IMR-90 (cell line): ENCODE data around the gene LEKR1. TPM values are rescaled to one million over a fixed set of nuclear protein-coding genes. Genes with fewer than 3 reads are reported as not detected.
A peak's percentile ranks its signal among the peaks of the same experiment; 100 is the strongest.
"Not testable (repeated sequence)": the region's sequence is repeated elsewhere in the genome, so short reads cannot be mapped to it uniquely, and the experiment has no call there.

Experiments
- ATAC-seq: fragments of 200-7000 bp; cut with Tn5 transposase; 2 replicates; pipeline ENCODE4 v1.9.1; 2020; ENCODE audit warnings: low read depth, mild to moderate bottlenecking, moderate library complexity
- BruUV-seq: library from RNA; stranded (reverse); fragments of 400-500 nt; replicated peaks from 2 replicates; lab custom pipeline; 2021; lab: Mats Ljungman, UMichigan
- CTCF ChIA-PET: fragments of 300-600 bp; formaldehyde crosslinking; extraction: SDS; loops from one replicate; lab custom pipeline; 2021; ENCODE audit warnings: antibody characterized with exemption; lab: Yijun Ruan, JAX
- POLR2A ChIA-PET: fragments of 300-600 bp; sonication (Branson Sonifier 250); formaldehyde crosslinking; loops from one replicate; lab custom pipeline; 2022; ENCODE audit warnings: antibody characterized with exemption; ENCODE audit not compliant: unreplicated experiment; lab: Charles Lee
- DNase-seq: peaks from one replicate; pipeline ENCODE4 v3.0.0; 2013
- H2AFZ ChIP-seq: replicated peaks from 2 replicates; pipeline ENCODE3; 2013; ENCODE audit warnings: low read length, mild to moderate bottlenecking; ENCODE audit not compliant: poor library complexity
- H2AK5ac ChIP-seq: 2 replicates; pipeline ENCODE4 v1.6.1; 2013; ENCODE audit warnings: low read depth, low read length, inconsistent platforms
- H2AK9ac ChIP-seq: replicated peaks from 2 replicates; pipeline ENCODE3; 2013; ENCODE audit warnings: mild to moderate bottlenecking, low read depth, low read length, moderate library complexity; ENCODE audit not compliant: poor library complexity
- H2BK120ac ChIP-seq: 2 replicates; pipeline ENCODE4 v1.6.1; 2013; ENCODE audit warnings: low read depth, low read length, inconsistent platforms
- H2BK15ac ChIP-seq: 3 replicates; pipeline ENCODE4 v1.6.1; 2013; ENCODE audit warnings: low read depth, low read length, inconsistent platforms
- H2BK20ac ChIP-seq: 2 replicates; pipeline ENCODE4 v1.6.1; 2013; ENCODE audit warnings: low read depth, mild to moderate bottlenecking, inconsistent platforms, low read length, moderate library complexity
- H2BK5ac ChIP-seq: 2 replicates; pipeline ENCODE4 v1.6.1; 2013; ENCODE audit warnings: mild to moderate bottlenecking, low read depth, low read length, inconsistent platforms; ENCODE audit not compliant: poor library complexity, severe bottlenecking
- H3K14ac ChIP-seq: replicated peaks from 2 replicates; pipeline ENCODE4 v1.6.1; 2013; ENCODE audit warnings: low read depth, low read length, inconsistent platforms
- H3K18ac ChIP-seq: 2 replicates; pipeline ENCODE4 v1.6.1; 2013; ENCODE audit warnings: low read depth, low read length, control low read depth
- H3K23ac ChIP-seq: 2 replicates; pipeline ENCODE4 v1.6.1; 2013; ENCODE audit warnings: low read depth, low read length, inconsistent platforms
- H3K27ac ChIP-seq: 2 replicates; pipeline ENCODE4 v1.5.1; 2013; ENCODE audit warnings: mild to moderate bottlenecking, control low read depth, low read length; ENCODE audit not compliant: insufficient read depth
- H3K27me3 ChIP-seq: 2 replicates; pipeline ENCODE4 v1.6.1; 2013; ENCODE audit warnings: low read length; ENCODE audit not compliant: control insufficient read depth, insufficient read depth
- H3K36me3 ChIP-seq: 2 replicates; pipeline ENCODE4 v1.6.1; 2013; ENCODE audit warnings: low read length, mixed read lengths; ENCODE audit not compliant: control insufficient read depth, insufficient read depth
- H3K4ac ChIP-seq: 2 replicates; pipeline ENCODE4 v1.6.1; 2013; ENCODE audit warnings: low read depth, low read length, inconsistent platforms
- H3K4me1 ChIP-seq: 2 replicates; pipeline ENCODE4 v1.6.1; 2013; ENCODE audit warnings: low read length, mixed read lengths; ENCODE audit not compliant: control insufficient read depth, insufficient read depth
- H3K4me2 ChIP-seq: 2 replicates; pipeline ENCODE4 v1.6.1; 2013; ENCODE audit warnings: low read depth, mild to moderate bottlenecking, control low read depth, low read length, moderate library complexity
- H3K4me3 ChIP-seq: 2 replicates; pipeline ENCODE4 v1.5.1; 2013; ENCODE audit warnings: low read depth, mild to moderate bottlenecking, control low read depth, low read length, moderate library complexity; ENCODE audit not compliant: insufficient read depth
- H3K56ac ChIP-seq: 2 replicates; pipeline ENCODE4 v1.6.1; 2013; ENCODE audit warnings: low read length, inconsistent platforms; ENCODE audit not compliant: insufficient read depth; ENCODE audit errors: extremely low read depth
- H3K79me1 ChIP-seq, 2 experiments: 2 replicates each; pipeline ENCODE4 v1.6.1; 2013; ENCODE audit warnings: low read length in 2 of 2, inconsistent platforms in 1 of 2, low read depth in 1 of 2
- H3K9ac ChIP-seq: 2 replicates; pipeline ENCODE4 v1.6.1; 2013; ENCODE audit warnings: low read depth, low read length, control low read depth
- H3K9me1 ChIP-seq: 2 replicates; pipeline ENCODE4 v1.6.1; 2013; ENCODE audit warnings: low read length, inconsistent platforms; ENCODE audit not compliant: insufficient read depth
- H3K9me3 ChIP-seq: 2 replicates; pipeline ENCODE4 v1.6.1; 2013; ENCODE audit warnings: low read length; ENCODE audit not compliant: control insufficient read depth, insufficient read depth
- H4K20me1 ChIP-seq: 2 replicates; pipeline ENCODE4 v1.6.1; 2013; ENCODE audit warnings: low read length, inconsistent platforms; ENCODE audit not compliant: insufficient read depth
- H4K5ac ChIP-seq: 2 replicates; pipeline ENCODE4 v1.6.1; 2013; ENCODE audit warnings: mild to moderate bottlenecking, low read depth, low read length, control low read depth
- H4K8ac ChIP-seq, 2 experiments: 2 replicates each; pipeline ENCODE4 v1.6.1; 2013; ENCODE audit warnings: low read depth in 2 of 2, low read length in 2 of 2, control low read depth in 1 of 2, inconsistent platforms in 1 of 2
- H4K91ac ChIP-seq: 2 replicates; pipeline ENCODE4 v1.6.1; 2013; ENCODE audit warnings: low read depth, low read length, inconsistent platforms; ENCODE audit not compliant: insufficient read depth
- MXI1 ChIP-seq: IDR thresholded peaks from 2 replicates; pipeline ENCODE4 v1.6.1; 2012; ENCODE audit warnings: low read depth, mild to moderate bottlenecking, low read length, moderate library complexity, borderline replicate concordance
- WGBS, 2 experiments: methylation state at CpG; one replicate each; pipeline versions ENCODE4 v1.1.5 to v1.1.7; 2013; ENCODE audit warnings: missing lambda C conversion rate in 2 of 2; ENCODE audit not compliant: insufficient read length in 1 of 2; ENCODE audit errors: extremely low coverage in 2 of 2; 5-methylcytosine and 5-hydroxymethylcytosine counted together
- dilution Hi-C: fragments of 300-500 bp; cut with HindIII; formaldehyde crosslinking; loops from one replicate; pipeline ENCODE4 v1.14.3; 2018; ENCODE audit warnings: low sequenced_read_pairs; ENCODE audit not compliant: unreplicated experiment
- in situ Hi-C: fragments of 300-500 bp; cut with MboI; formaldehyde crosslinking; loops from 3 replicates; pipeline ENCODE4 v1.14.3; 2019; ENCODE audit warnings: low sequenced_read_pairs, inconsistent platforms, mixed read lengths
- intact Hi-C: fragments of 100-400 bp; cut with micrococcal nuclease; formaldehyde crosslinking; loops from 2 replicates; pipeline ENCODE4 v1.10.0; 2022
- polyA plus RNA-seq, 3 experiments: library from polyadenylated mRNA; depleted of rRNA; stranded (reverse); fragments of >200 nt; gene quantifications; 2 replicates each; pipeline ENCODE4 v1.2.3, GENCODE V29; 2012; ENCODE audit warnings: low replicate concordance in 1 of 3
- total RNA-seq: library from RNA; depleted of rRNA; stranded (reverse); fragments of >200 nt; gene quantifications from 2 replicates; pipeline ENCODE4 v1.2.3, GENCODE V29; 2012

The LEKR1 gene
- total and polyA plus RNA-seq, 2 of the 4 experiments (the other 2 are of a cell fraction): 0.19 to 0.36 TPM

DNA sequence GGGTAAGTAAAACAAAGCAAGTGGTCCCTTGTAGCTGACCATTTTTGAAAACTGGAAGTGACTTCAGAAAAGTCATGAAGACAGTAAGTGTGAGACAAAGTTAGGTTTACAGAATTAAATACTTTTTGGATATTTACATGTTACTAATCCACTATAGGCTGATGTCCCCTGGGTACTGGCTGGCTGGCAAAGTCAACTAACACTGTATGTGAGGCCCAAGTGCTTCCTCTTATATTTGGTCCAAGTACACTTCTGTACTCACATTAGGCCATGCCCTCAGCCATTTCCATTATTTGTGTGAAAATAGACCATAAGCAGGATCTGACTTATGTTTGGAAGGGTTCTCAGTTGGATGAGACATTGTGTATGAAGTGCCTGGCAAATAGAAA is 5.5 kb upstream of the LEKR1 start:
- H4K8ac ChIP-seq: peak overlapping the region; percentile 55 to 84; a peak in 3 of 4 replicates
- peak overlapping the region; percentile 88 for H2BK5ac ChIP-seq
- H3K56ac ChIP-seq: peak overlapping the region; percentile 29; the same call in 1 of the 2 replicates
- TF ChIP-seq MXI1: no peak
- peak overlapping the region; percentile 56; the same call in 1 of the 2 replicates for H4K5ac ChIP-seq
- H2AFZ ChIP-seq: no peak overlapping the region
- no peak overlapping the region for H3K9ac ChIP-seq
- H3K27ac ChIP-seq: peak overlapping the region; percentile 64; the same call in 1 of the 2 replicates
- H3K18ac ChIP-seq: peak overlapping the region; percentile 65
- H4K20me1 ChIP-seq: no peaks in the 10 kb centered on the region
- peaks cover 18% of the 10 kb centered on the region for H3K4me1 ChIP-seq
- CTCF ChIA-PET: interaction anchor here (1.4 kb wide), 2 partner anchors 260 to 262 kb away, joined by 3 to 5 read pairs; no protein-coding TSS in a partner anchor
- peak overlapping the region; percentile 77 for H3K4ac ChIP-seq
- ATAC-seq (no peak), DNase-seq (no peak)
- H2BK120ac ChIP-seq: peak overlapping the region; percentile 86
- in situ Hi-C loops (no loop called here), dilution Hi-C loops (no loop called here), intact Hi-C loops (no loop called here)
- H2BK20ac ChIP-seq: peak overlapping the region; percentile 82
- peak overlapping the region; percentile 49; the same call in 1 of the 2 replicates for H3K23ac ChIP-seq
- POLR2A ChIA-PET: no interaction called here
- H3K36me3 ChIP-seq: no peaks in the 10 kb centered on the region
- H4K91ac ChIP-seq: peak overlapping the region; percentile 72
- H3K4me3 ChIP-seq: no peak overlapping the region
- no TSS peak for BruUV-seq
- H3K9me1 ChIP-seq: peaks cover 10% of the 10 kb centered on the region
- peaks cover 6 to 10% of the 10 kb centered on the region in 2 experiments; a peak in 3 of 4 replicates for H3K79me1 ChIP-seq
- H3K4me2 ChIP-seq: no peak overlapping the region
- H2AK9ac ChIP-seq: no peak overlapping the region
- H3K14ac ChIP-seq: peak overlapping the region; percentile 42; the same call in 1 of the 2 replicates
- H3K27me3 ChIP-seq: no peaks in the 10 kb centered on the region
- H2AK5ac ChIP-seq: peak overlapping the region; percentile 90; the same call in 1 of the 2 replicates
- no peaks in the 10 kb centered on the region for H3K9me3 ChIP-seq
- H2BK15ac ChIP-seq: peak overlapping the region; percentile 91

GRCh38 chr3:156822626-156823260 is 3.4 kb upstream of the LEKR1 start:
- H3K79me1 ChIP-seq: peaks cover 10 to 19% of the 10 kb centered on the region in 2 experiments; a peak in 3 of 4 replicates
- H3K36me3 ChIP-seq, H3K9me3 ChIP-seq, in situ Hi-C loops, H3K27me3 ChIP-seq, H4K20me1 ChIP-seq, H3K18ac ChIP-seq, H3K9ac ChIP-seq, H2AK5ac ChIP-seq, BruUV-seq, H2AK9ac ChIP-seq, H4K8ac ChIP-seq, dilution Hi-C loops, H2BK15ac ChIP-seq, ATAC-seq, H3K4me2 ChIP-seq, CTCF ChIA-PET, H4K91ac ChIP-seq, H2BK5ac ChIP-seq, intact Hi-C loops, H2BK20ac ChIP-seq, H3K56ac ChIP-seq, H2AFZ ChIP-seq, H3K4ac ChIP-seq, H3K23ac ChIP-seq, H4K5ac ChIP-seq, H2BK120ac ChIP-seq, H3K4me3 ChIP-seq, DNase-seq, H3K14ac ChIP-seq, POLR2A ChIA-PET, H3K27ac ChIP-seq: not testable (repeated sequence)
- H3K9me1 ChIP-seq: peaks cover 13% of the 10 kb centered on the region
- WGBS, 2 experiments: 97% methylated on average over 6 of the region's 32 CpGs; no CpG with 5 or more reads in 1 of the 2 experiments
- peaks cover 11% of the 10 kb centered on the region for H3K4me1 ChIP-seq
